ENCODE measurements around the gene LOXHD1.

The LOXHD1 gene

GRCh38 chr18:46559946-46560670, 96.9 kb downstream of the LOXHD1 start:
- Histone ChIP-seq H3K9me3 (ENCODE audit: low read length) (no peaks in the 10 kb centered on the region), H3K4me1 (ENCODE audit: insufficient read depth, low read length) (no peaks in the 10 kb centered on the region)

GRCh38 chr18:46559296-46559695, 97.7 kb downstream of the LOXHD1 start:
- Histone ChIP-seq H3K36me3 (ENCODE audit: insufficient read depth, low read length) (no peaks in the 10 kb centered on the region), H3K9me3 (ENCODE audit: low read length) (no peaks in the 10 kb centered on the region), H2AFZ (ENCODE audit: low read depth, low read length) (no peak overlapping the region), H3K27me3 (ENCODE audit: insufficient read depth, low read length) (peaks cover 3% of the 10 kb centered on the region), H3K4me1 (ENCODE audit: insufficient read depth, low read length) (no peaks in the 10 kb centered on the region), H3K4me3 (ENCODE audit: low read length) (no peak overlapping the region)

More at GRCh38 chr18:46559946-46560670, 96.9 kb downstream of the LOXHD1 start:
- H3K36me3 ChIP-seq (ENCODE audit: insufficient read depth, low read length): no peaks in the 10 kb centered on the region
- no peak overlapping the region for H2AFZ ChIP-seq (ENCODE audit: low read depth, low read length)
- peaks cover 3% of the 10 kb centered on the region for H3K27me3 ChIP-seq (ENCODE audit: insufficient read depth, low read length)
- no peak overlapping the region for H3K4me3 ChIP-seq (ENCODE audit: low read length)

GRCh38 chr18:46556590-46557206, 100.3 kb downstream of the LOXHD1 start:
- Histone ChIP-seq H2AFZ (ENCODE audit: low read depth, low read length) (no peak overlapping the region), H3K36me3 (ENCODE audit: insufficient read depth, low read length) (no peaks in the 10 kb centered on the region), H3K4me1 (ENCODE audit: insufficient read depth, low read length) (no peaks in the 10 kb centered on the region), H3K27me3 (ENCODE audit: insufficient read depth, low read length) (no peaks in the 10 kb centered on the region), H3K9me3 (ENCODE audit: low read length) (no peaks in the 10 kb centered on the region), H3K4me3 (ENCODE audit: low read length) (no peak overlapping the region)

- no peak overlapping the region for H2AFZ ChIP-seq (ENCODE audit: low read depth, low read length)
- no peaks in the 10 kb centered on the region for H3K36me3 ChIP-seq (ENCODE audit: insufficient read depth, low read length)
- H3K4me3 ChIP-seq (ENCODE audit: low read length): no peak overlapping the region
- no peaks in the 10 kb centered on the region for H3K9me3 ChIP-seq (ENCODE audit: low read length)
- H3K4me1 ChIP-seq (ENCODE audit: insufficient read depth, low read length): no peaks in the 10 kb centered on the region
- H3K27me3 ChIP-seq (ENCODE audit: insufficient read depth, low read length): no peaks in the 10 kb centered on the region
Measured at GRCh38 chr18:46555724-46556123, 101.3 kb downstream of the LOXHD1 start.

GRCh38 chr18:46555213-46555612, 101.8 kb downstream of the LOXHD1 start:
- Histone ChIP-seq H3K36me3 (ENCODE audit: insufficient read depth, low read length) (no peaks in the 10 kb centered on the region), H3K9me3 (ENCODE audit: low read length) (no peaks in the 10 kb centered on the region), H3K4me3 (ENCODE audit: low read length) (no peak overlapping the region), H3K4me1 (ENCODE audit: insufficient read depth, low read length) (no peaks in the 10 kb centered on the region), H2AFZ (ENCODE audit: low read depth, low read length) (no peak overlapping the region), H3K27me3 (ENCODE audit: insufficient read depth, low read length) (no peaks in the 10 kb centered on the region)

- no peak overlapping the region for H2AFZ ChIP-seq (ENCODE audit: low read depth, low read length)
- H3K27me3 ChIP-seq (ENCODE audit: insufficient read depth, low read length): no peaks in the 10 kb centered on the region
- H3K36me3 ChIP-seq (ENCODE audit: insufficient read depth, low read length): no peaks in the 10 kb centered on the region
Measured at GRCh38 chr18:46554406-46555080, 102.5 kb downstream of the LOXHD1 start.

GRCh38 chr18:46550609-46551008, 106.4 kb downstream of the LOXHD1 start:
- Histone ChIP-seq H3K4me1 (ENCODE audit: insufficient read depth, low read length) (no peaks in the 10 kb centered on the region), H3K27me3 (ENCODE audit: insufficient read depth, low read length) (no peaks in the 10 kb centered on the region), H3K36me3 (ENCODE audit: insufficient read depth, low read length) (no peaks in the 10 kb centered on the region), H3K9me3 (ENCODE audit: low read length) (no peaks in the 10 kb centered on the region), H2AFZ (ENCODE audit: low read depth, low read length) (no peak overlapping the region), H3K4me3 (ENCODE audit: low read length) (no peak overlapping the region)

More at GRCh38 chr18:46554406-46555080, 102.5 kb downstream of the LOXHD1 start:
- Histone ChIP-seq H3K4me3 (ENCODE audit: low read length) (no peak overlapping the region), H3K4me1 (ENCODE audit: insufficient read depth, low read length) (no peaks in the 10 kb centered on the region), H3K9me3 (ENCODE audit: low read length) (no peaks in the 10 kb centered on the region)

- Histone ChIP-seq H3K4me3 (ENCODE audit: low read length) (no peak overlapping the region), H3K36me3 (ENCODE audit: insufficient read depth, low read length) (no peaks in the 10 kb centered on the region), H2AFZ (ENCODE audit: low read depth, low read length) (no peak overlapping the region), H3K9me3 (ENCODE audit: low read length) (no peaks in the 10 kb centered on the region), H3K27me3 (ENCODE audit: insufficient read depth, low read length) (no peaks in the 10 kb centered on the region), H3K4me1 (ENCODE audit: insufficient read depth, low read length) (no peaks in the 10 kb centered on the region)
Measured at GRCh38 chr18:46547520-46547919, 109.5 kb downstream of the LOXHD1 start.

- H3K4me1 ChIP-seq (ENCODE audit: insufficient read depth, low read length): no peaks in the 10 kb centered on the region
- H3K4me3 ChIP-seq (ENCODE audit: low read length): no peak overlapping the region
- H2AFZ ChIP-seq (ENCODE audit: low read depth, low read length): no peak overlapping the region
- no peaks in the 10 kb centered on the region for H3K36me3 ChIP-seq (ENCODE audit: insufficient read depth, low read length)
- no peaks in the 10 kb centered on the region for H3K27me3 ChIP-seq (ENCODE audit: insufficient read depth, low read length)
- H3K9me3 ChIP-seq (ENCODE audit: low read length): no peaks in the 10 kb centered on the region
Measured at GRCh38 chr18:46546111-46546640, 110.8 kb downstream of the LOXHD1 start.

GRCh38 chr18:46542545-46542944, 114.5 kb downstream of the LOXHD1 start:
- Histone ChIP-seq H3K9me3 (ENCODE audit: low read length) (no peaks in the 10 kb centered on the region), H2AFZ (ENCODE audit: low read depth, low read length) (no peak overlapping the region), H3K4me3 (ENCODE audit: low read length) (no peak overlapping the region), H3K36me3 (ENCODE audit: insufficient read depth, low read length) (no peaks in the 10 kb centered on the region), H3K27me3 (ENCODE audit: insufficient read depth, low read length) (peaks cover 2% of the 10 kb centered on the region), H3K4me1 (ENCODE audit: insufficient read depth, low read length) (no peaks in the 10 kb centered on the region)

GRCh38 chr18:46541626-46542189, 115.3 kb downstream of the LOXHD1 start:
- H3K36me3 ChIP-seq (ENCODE audit: insufficient read depth, low read length): no peaks in the 10 kb centered on the region
- H2AFZ ChIP-seq (ENCODE audit: low read depth, low read length): no peak overlapping the region
- H3K4me3 ChIP-seq (ENCODE audit: low read length): no peak overlapping the region
- no peaks in the 10 kb centered on the region for H3K9me3 ChIP-seq (ENCODE audit: low read length)
- peaks cover 2% of the 10 kb centered on the region for H3K27me3 ChIP-seq (ENCODE audit: insufficient read depth, low read length)
- H3K4me1 ChIP-seq (ENCODE audit: insufficient read depth, low read length): no peaks in the 10 kb centered on the region

- no peak overlapping the region for H2AFZ ChIP-seq (ENCODE audit: low read depth, low read length)
- H3K9me3 ChIP-seq (ENCODE audit: low read length): no peaks in the 10 kb centered on the region
- H3K36me3 ChIP-seq (ENCODE audit: insufficient read depth, low read length): no peaks in the 10 kb centered on the region
- H3K4me3 ChIP-seq (ENCODE audit: low read length): no peak overlapping the region
- no peaks in the 10 kb centered on the region for H3K4me1 ChIP-seq (ENCODE audit: insufficient read depth, low read length)
- peaks cover 2% of the 10 kb centered on the region for H3K27me3 ChIP-seq (ENCODE audit: insufficient read depth, low read length)
Measured at GRCh38 chr18:46538376-46538775, 118.6 kb downstream of the LOXHD1 start.

Measured in neuron (in vitro differentiated cells).